ENCODE measurements around the gene DCBLD2.

Gene DCBLD2

DNA sequence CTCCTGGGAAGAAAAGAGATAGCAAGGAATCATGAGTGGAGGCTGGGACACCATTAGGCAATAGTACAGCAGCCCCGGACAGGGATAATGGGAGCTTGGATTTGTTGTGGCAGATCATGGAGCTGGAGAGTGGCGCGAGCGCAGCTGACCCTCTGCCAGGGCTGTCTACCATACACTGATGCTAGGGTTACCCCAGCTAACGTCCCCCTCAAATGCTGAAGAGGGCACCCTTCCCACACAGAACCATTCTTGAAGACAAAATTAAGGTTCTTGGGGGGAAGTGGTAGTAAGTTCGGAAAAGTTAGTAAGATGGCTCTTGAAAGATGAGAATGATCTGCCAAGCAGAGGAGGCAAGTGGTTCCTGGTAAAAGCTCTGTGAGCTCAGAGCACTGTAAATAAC is 77.2 kb downstream of the DCBLD2 start:
- Histone ChIP-seq H3K4me1 (no peaks in the 10 kb centered on the region), H3K4me2 (ENCODE audit: low read length) (no peak overlapping the region), H3K27me3 (ENCODE audit: control insufficient read depth, insufficient read depth, low read length) (no peaks in the 10 kb centered on the region), H3K79me2 (no peaks in the 10 kb centered on the region), H3K9me3 (ENCODE audit: control insufficient read depth, low read length) (no peaks in the 10 kb centered on the region), H3K36me3 (ENCODE audit: control insufficient read depth, insufficient read depth, low read length) (no peaks in the 10 kb centered on the region), H3K9ac (no peak overlapping the region), H3K4me3 (ENCODE audit: low read depth, low read length) (no peak overlapping the region), H2AFZ (no peak overlapping the region), H3K27ac (no peak overlapping the region)
- TF ChIP-seq, protein P1, sequence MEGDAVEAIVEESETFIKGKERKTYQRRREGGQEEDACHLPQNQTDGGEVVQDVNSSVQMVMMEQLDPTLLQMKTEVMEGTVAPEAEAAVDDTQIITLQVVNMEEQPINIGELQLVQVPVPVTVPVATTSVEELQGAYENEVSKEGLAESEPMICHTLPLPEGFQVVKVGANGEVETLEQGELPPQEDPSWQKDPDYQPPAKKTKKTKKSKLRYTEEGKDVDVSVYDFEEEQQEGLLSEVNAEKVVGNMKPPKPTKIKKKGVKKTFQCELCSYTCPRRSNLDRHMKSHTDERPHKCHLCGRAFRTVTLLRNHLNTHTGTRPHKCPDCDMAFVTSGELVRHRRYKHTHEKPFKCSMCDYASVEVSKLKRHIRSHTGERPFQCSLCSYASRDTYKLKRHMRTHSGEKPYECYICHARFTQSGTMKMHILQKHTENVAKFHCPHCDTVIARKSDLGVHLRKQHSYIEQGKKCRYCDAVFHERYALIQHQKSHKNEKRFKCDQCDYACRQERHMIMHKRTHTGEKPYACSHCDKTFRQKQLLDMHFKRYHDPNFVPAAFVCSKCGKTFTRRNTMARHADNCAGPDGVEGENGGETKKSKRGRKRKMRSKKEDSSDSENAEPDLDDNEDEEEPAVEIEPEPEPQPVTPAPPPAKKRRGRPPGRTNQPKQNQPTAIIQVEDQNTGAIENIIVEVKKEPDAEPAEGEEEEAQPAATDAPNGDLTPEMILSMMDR (IDR thresholded peaks at IDR 0.05), result no peak

DNA sequence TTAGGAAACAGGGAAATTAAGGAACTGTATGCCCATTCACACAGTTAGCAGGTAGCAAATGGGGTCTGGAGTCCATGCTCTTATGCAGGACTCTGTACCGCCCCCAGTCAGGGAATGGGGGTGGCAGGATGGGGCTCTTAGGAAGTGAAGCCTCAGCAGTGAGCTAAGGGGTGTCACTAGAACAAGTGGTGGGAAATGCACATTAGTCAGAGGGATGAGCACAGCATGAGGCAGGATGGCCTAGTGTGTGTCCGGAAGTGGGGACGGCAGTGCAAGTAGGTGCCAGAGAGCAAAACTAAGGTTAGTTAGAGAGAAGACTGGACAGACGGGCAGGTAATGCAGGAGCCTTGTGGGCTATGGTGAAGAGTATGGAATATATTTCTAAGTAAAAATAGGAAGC is 77.7 kb downstream of the DCBLD2 start:
- Histone ChIP-seq H3K4me3 (ENCODE audit: low read depth, low read length) (no peak overlapping the region), H3K27me3 (ENCODE audit: control insufficient read depth, insufficient read depth, low read length) (no peaks in the 10 kb centered on the region), H3K36me3 (ENCODE audit: control insufficient read depth, insufficient read depth, low read length) (no peaks in the 10 kb centered on the region), H3K4me2 (ENCODE audit: low read length) (no peak overlapping the region), H3K79me2 (no peaks in the 10 kb centered on the region), H3K4me1 (no peaks in the 10 kb centered on the region), H2AFZ (no peak overlapping the region), H3K27ac (no peak overlapping the region), H3K9ac (no peak overlapping the region), H3K9me3 (ENCODE audit: control insufficient read depth, low read length) (no peaks in the 10 kb centered on the region)
- TF ChIP-seq, protein P1 (IDR thresholded peaks at IDR 0.05), result no peak

DNA sequence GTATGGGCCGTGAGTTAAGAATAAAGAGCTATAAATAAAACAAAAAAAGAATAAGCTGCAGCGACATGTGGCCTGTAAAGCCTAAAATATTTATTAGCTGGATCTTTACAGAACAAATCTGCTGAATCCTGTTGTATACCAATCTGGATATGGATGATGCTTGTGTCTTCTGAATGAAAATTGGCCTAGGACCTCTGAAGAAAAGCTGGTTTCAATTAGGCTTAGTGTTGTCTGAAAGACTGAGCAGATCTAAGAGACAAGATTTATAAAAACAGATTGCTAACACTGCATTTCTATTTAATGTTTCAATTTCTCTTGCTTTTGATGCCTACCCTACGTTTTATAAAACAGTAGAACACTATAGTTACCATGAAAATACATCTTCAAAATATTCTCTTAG is 80.4 kb downstream of the DCBLD2 start:
- Histone ChIP-seq H3K36me3 (ENCODE audit: control insufficient read depth, insufficient read depth, low read length) (no peaks in the 10 kb centered on the region), H3K9me3 (ENCODE audit: control insufficient read depth, low read length) (no peaks in the 10 kb centered on the region), H2AFZ (no peak overlapping the region), H3K4me3 (ENCODE audit: low read depth, low read length) (no peak overlapping the region), H3K27ac (no peak overlapping the region), H3K4me1 (no peaks in the 10 kb centered on the region), H3K27me3 (ENCODE audit: control insufficient read depth, insufficient read depth, low read length) (no peaks in the 10 kb centered on the region), H3K9ac (no peak overlapping the region), H3K79me2 (no peaks in the 10 kb centered on the region), H3K4me2 (ENCODE audit: low read length) (no peak overlapping the region)
- TF ChIP-seq, protein P1 (IDR thresholded peaks at IDR 0.05), result no peak

DNA sequence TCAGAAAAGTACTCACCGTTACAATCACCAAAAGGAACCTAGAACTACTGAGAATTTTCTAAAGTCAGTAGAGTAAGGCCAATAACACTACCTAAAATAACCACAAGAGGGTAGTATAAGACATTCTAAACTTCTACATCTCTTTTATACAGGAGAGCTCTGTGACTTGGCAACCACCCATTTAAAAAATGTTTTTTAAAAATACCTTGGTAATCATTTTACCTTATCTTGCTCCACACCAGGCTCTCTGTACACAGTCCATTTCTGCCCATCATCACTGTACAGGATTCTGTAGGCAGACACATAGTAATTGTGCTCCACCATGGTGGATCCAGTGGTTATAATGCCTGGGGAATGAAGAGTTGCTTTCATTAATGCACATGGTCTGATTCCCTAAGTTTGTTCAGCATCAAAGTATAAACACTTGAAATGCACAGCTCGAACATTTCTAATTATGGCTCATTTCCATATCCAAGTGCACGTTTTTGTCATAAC is 83.9 kb downstream of the DCBLD2 start:
- Histone ChIP-seq H3K4me1 (no peaks in the 10 kb centered on the region), H3K79me2 (no peaks in the 10 kb centered on the region), H3K36me3 (ENCODE audit: control insufficient read depth, insufficient read depth, low read length) (no peaks in the 10 kb centered on the region), H3K27ac (no peak overlapping the region), H3K27me3 (ENCODE audit: control insufficient read depth, insufficient read depth, low read length) (no peaks in the 10 kb centered on the region), H2AFZ (no peak overlapping the region), H3K4me2 (ENCODE audit: low read length) (no peak overlapping the region), H3K4me3 (ENCODE audit: low read depth, low read length) (no peak overlapping the region), H3K9me3 (ENCODE audit: control insufficient read depth, low read length) (no peaks in the 10 kb centered on the region), H3K9ac (no peak overlapping the region)
- TF ChIP-seq, protein P1 (IDR thresholded peaks at IDR 0.05), result peak; percentile 83

DNA sequence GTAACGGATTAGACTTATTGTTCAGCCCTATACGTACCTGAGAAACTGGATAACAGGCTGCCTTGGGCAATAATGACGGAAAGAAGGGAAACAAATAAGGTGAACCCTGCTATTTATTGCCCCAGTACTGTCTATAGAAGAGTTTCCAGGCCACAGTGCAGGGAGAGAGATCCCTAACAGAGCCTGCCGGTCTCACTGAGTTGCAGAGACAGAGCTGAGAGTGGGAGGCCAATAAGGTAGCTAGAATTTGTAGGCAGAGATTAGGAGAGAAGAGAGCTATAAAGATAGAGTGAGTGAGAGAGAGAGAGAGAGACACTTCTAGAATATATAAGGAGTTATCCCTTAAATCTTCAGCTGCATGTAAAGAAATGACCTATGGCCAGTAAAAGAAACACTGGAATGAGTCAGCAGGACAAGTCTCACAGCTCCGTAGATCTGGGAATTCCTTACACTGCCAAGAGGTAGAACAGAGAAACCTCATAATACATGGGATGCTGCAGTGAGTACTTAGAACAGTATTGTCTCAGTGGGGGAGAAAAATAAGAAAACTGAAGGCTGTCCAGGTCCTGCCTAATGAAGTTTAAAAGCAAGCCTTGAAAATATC is 86.6 kb downstream of the DCBLD2 start:
- Histone ChIP-seq H3K79me2 (no peaks in the 10 kb centered on the region), H3K4me1 (no peaks in the 10 kb centered on the region), H3K36me3 (ENCODE audit: control insufficient read depth, insufficient read depth, low read length) (no peaks in the 10 kb centered on the region), H3K4me2 (ENCODE audit: low read length) (no peak overlapping the region), H3K9me3 (ENCODE audit: control insufficient read depth, low read length) (no peaks in the 10 kb centered on the region), H3K27ac (no peak overlapping the region), H3K4me3 (ENCODE audit: low read depth, low read length) (no peak overlapping the region), H2AFZ (no peak overlapping the region), H3K27me3 (ENCODE audit: control insufficient read depth, insufficient read depth, low read length) (no peaks in the 10 kb centered on the region), H3K9ac (no peak overlapping the region)
- TF ChIP-seq, protein P1 (IDR thresholded peaks at IDR 0.05), result no peak
